Fibroblast of skin of right quadriceps (primary cell): ENCODE data around the gene CSH2.
A peak's percentile ranks its signal among the peaks of the same experiment; 100 is the strongest.

Experiments used
- DNase-seq: peaks from one replicate; pipeline ENCODE4 v3.0.0-alpha.2; 2013

The CSH2 gene

GRCh38 chr17:63833741-63834373, 39.6 kb downstream of the CSH2 start:
- no peak for DNase-seq

DNA sequence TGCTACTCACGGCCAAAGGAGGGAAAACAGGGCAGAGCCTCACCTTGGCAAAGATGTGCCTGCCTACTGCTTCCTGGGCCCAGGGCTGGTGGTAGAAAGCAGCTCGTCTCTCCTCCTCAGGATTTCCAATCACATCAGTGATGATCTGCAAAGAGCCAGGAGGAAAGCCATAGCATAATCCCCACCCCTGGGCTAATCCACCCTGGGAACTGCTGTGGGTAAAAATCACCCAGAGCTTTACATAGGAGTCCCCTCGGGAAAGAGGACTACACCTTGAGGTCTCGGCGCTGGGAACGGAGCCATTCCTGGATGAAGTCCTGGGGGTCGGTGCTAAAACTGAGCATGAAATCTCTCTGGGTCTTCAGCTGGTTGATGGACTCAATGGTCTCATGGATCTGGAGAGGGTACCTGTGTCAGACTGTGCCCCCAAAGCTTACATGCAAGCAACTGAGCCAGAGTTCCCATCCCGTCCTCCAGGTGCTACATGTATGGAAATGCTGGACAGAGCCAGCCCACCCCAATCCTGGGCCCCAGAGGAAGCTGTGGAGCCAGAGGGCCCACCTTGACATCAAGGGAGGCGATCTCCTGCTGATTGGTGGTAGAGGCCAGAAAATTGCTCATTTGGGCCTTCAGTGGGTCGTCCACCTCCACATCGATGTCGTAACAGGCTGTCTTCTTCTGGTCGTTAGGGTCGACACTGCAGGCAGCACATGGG, 40.3 kb downstream of the CSH2 start:
- DNase-seq = no peak

DNA sequence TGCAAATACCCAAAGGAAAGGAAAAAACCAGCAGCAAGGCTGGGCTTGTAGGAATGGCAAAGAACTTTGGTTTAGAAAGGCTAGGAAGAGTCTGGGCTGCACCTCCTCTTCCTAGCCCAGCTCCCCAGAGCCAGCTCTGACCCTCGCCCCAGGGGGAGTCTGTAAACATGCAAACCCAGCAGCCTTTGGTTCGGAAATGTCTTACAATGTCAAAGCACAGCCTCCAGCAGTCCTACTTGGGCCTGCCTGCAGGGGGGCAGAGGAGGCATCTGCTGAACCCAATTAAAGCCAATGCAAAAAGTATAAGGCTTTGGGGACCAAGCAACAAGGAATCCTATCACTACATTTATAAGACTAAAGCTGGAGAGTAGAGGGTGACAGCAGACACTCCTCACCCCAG, 41.0 kb downstream of the CSH2 start:
- DNase-seq = no peak

GRCh38 chr17:63832014-63832413, 41.5 kb downstream of the CSH2 start:
- no peak for DNase-seq

GRCh38 chr17:63831505-63831904, 42.0 kb downstream of the CSH2 start:
- DNase-seq = no peak

GRCh38 chr17:63830904-63831491, 42.5 kb downstream of the CSH2 start:
- no peak for DNase-seq

GRCh38 chr17:63830278-63830677, 43.2 kb downstream of the CSH2 start:
- DNase-seq = no peak

DNA sequence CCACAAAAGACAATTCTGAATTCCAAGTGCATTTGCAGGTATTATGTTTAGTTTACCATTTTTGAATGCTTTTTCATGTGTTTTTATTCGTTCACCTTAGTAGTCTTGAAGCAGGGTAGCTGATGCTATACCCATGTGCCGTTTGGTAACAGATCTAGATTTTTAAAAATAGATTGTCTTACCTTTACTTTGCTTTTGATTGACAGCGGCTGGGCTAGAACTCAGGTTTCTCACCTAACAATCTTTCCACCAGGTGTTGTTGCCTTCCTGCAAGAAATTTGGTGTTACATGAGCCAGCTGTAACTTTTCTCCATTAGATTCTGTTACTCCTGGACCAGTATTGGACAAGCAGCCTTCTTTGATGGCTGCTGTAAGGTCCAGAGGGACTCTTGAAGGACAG, 44.5 kb downstream of the CSH2 start:
- DNase-seq = no peak

DNA sequence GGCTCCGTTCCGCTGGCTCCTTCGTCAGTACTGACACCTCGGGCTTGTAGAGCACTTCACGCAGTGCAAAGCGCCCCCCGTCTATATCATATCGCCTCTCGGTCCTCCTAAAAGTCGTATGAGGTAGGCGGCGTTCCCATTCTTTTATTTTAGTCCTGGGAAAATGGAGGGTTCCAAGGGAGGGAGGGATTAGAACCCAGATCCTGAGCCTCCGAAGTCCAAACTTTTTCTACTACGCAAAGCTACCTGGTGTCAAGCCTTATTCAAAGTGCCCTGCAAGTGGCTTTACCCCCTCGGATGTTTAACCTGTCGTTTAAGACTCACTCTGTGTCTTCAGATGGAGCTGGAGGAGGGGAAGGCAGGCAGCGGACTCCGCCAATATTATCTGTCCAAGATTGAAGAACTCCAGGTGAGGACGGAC, 45.7 kb downstream of the CSH2 start:
- DNase-seq = no peak

DNA sequence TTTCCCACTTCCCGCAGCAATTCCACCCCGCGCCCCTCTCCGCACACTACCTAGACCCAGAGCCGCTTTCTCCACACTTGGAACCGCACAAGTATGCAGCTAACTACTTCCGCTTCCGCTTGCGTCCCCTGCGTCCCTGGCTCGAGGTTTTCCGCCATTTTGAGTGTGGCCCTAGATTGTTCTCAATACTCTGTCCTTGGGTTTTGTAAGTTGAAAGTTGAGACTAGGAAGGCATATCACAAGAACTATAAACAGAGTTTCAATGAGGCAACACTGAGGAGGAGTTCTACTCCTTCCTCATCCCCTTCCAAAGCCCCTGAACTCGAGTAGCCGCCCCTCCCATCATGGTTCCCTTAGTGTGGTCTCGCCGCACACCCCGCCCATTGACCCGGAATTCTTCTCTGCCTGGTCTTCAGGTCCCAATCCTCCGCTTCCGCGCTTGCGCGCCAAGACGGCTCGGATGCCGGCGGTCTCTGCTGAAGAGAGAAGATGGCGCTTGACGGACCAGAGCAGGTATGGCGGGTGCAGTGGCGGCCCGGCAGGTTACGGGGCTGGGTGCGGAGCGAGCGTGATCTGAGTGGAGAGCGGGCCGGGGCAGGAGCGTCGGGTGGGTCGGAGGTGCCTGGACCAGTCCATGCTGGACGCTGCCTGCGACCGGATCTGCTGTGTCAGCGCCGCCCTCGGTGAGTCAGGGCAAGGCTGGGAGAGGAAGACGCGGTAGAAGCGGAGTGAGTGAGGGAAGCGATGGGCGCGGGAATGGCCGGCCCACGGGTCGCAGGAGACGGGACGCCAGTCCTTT, 46.3 kb downstream of the CSH2 start, which contains the start of the genes FTSJ3 and PSMC5:
Gene FTSJ3 (minus strand): TSS at position 662 of the 799 bp plus-strand sequence. CDS start 761 bp downstream, outside the sequence.
Gene PSMC5 (plus strand): TSS at position 430 of the 799 bp plus-strand sequence. CDS start 60 bp downstream, at position 490.
- peak; percentile 94 for DNase-seq

- no peak for DNase-seq
Measured at GRCh38 chr17:63826468-63827001, 46.9 kb downstream of the CSH2 start.

GRCh38 chr17:63824362-63824761, 49.1 kb downstream of the CSH2 start:
- DNase-seq = no peak

GRCh38 chr17:63823659-63824331, 49.7 kb downstream of the CSH2 start:
- no peak for DNase-seq

- no peak for DNase-seq
Measured at GRCh38 chr17:63822537-63822936, 50.9 kb downstream of the CSH2 start.
